SU-DHL-6 (cell line): Measurements from ENCODE around the gene NFATC1.

Source experiments
- CTCF ChIP-seq: fragments of 200-600 bp; sonication (generic); IDR thresholded peaks from one replicate; pipeline ENCODE4 v1.5.1; 2017; ENCODE audit warnings: antibody characterized with exemption, mild to moderate bottlenecking, low read length, moderate library complexity; ENCODE audit not compliant: insufficient read depth, poor library complexity, severe bottlenecking
- EZH2phosphoT487 ChIP-seq: fragments of 200-600 bp; sonication (generic), shearing (Covaris generic); conservative IDR thresholded peaks from 2 replicates; pipeline ENCODE4 v1.6.1; 2018; ENCODE audit warnings: mild to moderate bottlenecking, antibody characterized with exemption, low read length, moderate library complexity, mixed read lengths

- TF ChIP-seq CTCF (no peak), EZH2phosphoT487 (no peak)
These were observed 97.6 kb downstream of the NFATC1 start for GRCh38 chr18:79493211-79493800.
